Measurements from ENCODE around the gene LGR4. TPM values are rescaled to one million over a fixed set of nuclear protein-coding genes. Genes with fewer than 3 reads are reported as not detected.
A peak's percentile ranks its signal among the peaks of the same experiment; 100 is the strongest.

The LGR4 gene
- total and polyA plus RNA-seq, 12 donors: 7.3 to 90.4 (median 38.6) TPM

DNA sequence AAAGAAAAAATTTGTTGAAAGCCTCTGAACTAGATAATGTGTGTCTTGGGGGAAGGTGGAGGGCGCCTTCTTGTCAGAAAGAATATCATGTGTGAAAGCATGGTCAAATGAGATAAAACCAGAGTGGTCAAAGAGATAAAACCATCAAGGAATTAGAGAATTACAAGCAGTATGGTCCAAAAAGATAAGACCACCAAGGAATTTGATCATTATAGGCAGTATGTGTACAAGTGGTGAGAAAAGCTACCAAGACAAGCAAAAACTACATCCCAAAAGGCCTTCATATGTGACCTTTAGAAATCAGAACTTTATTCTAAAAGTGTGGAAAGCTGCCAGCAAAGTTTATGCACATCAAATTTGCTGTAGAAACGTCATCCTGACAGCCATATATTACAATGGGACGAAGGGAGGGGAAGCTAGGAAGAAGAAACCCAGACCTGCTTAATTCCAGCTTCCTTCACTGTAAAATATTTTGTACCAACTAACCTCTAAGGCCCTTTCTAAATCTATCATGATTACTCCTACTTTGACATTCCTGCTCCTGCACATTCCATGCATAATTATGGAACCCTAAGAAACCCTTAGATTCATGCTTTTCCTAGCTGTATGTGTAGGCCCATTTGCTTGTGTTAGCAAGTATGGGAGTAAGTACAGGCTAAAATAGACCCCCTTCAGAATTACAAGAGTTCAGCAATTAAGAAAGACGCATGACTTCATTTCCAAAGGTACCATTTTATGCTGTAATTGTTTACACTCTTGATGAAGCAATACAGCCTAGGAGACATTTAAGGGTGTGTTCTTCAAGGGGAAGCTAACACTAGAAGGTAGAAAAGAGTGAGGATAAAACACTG, 51.6 kb downstream of the LGR4 start:
- Histone ChIP-seq H3K4me1 (replicated peaks in 1 of 2) (peaks cover 0 to 10% of the 10 kb centered on the region in 2 donors), H3K36me3 (replicated peaks in 1 of 2) (no peaks in the 10 kb centered on the region), H3K9me3 (replicated peaks in 1 of 3) (no peaks in the 10 kb centered on the region), H3K4me3 (no peak overlapping the region), H3K27ac (peak overlapping the region in 1 of 5 donors; percentile 10), H3K27me3 (no peaks in the 10 kb centered on the region)
- 60 to 73% (median 69%) methylated on average over 4 of the region's 4 CpGs for WGBS, 4 donors
- no peak for TF ChIP-seq POLR2A (IDR thresholded peaks at IDR 0.05)
- TF ChIP-seq, protein P1, sequence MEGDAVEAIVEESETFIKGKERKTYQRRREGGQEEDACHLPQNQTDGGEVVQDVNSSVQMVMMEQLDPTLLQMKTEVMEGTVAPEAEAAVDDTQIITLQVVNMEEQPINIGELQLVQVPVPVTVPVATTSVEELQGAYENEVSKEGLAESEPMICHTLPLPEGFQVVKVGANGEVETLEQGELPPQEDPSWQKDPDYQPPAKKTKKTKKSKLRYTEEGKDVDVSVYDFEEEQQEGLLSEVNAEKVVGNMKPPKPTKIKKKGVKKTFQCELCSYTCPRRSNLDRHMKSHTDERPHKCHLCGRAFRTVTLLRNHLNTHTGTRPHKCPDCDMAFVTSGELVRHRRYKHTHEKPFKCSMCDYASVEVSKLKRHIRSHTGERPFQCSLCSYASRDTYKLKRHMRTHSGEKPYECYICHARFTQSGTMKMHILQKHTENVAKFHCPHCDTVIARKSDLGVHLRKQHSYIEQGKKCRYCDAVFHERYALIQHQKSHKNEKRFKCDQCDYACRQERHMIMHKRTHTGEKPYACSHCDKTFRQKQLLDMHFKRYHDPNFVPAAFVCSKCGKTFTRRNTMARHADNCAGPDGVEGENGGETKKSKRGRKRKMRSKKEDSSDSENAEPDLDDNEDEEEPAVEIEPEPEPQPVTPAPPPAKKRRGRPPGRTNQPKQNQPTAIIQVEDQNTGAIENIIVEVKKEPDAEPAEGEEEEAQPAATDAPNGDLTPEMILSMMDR (IDR thresholded peaks at IDR 0.05): no peak
- DNase-seq: no peak
- intact Hi-C loops (cut with DNase I): no loop called here

DNA sequence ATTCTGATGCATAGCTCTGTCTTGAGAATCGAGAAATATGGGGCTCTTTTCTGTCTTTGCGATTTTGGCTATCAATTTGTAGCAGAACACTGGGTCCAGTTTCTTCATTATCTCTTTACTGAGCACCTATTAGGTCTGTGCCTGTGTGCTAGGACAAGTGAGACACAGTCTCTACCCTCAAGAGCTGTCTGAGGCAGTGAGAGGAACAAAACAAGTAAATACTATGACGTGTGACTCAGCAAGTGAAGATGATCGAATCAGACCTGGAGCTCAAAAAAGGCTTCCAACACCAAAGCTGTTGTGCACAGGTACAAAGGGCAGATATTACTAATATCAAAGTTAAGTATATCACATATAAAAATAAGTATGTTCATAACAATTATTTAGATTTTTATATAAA, 52.4 kb downstream of the LGR4 start:
- H3K4me1 ChIP-seq (replicated peaks in 1 of 2): peaks cover 0 to 10% of the 10 kb centered on the region in 2 donors
- no peaks in the 10 kb centered on the region for H3K27me3 ChIP-seq
- no peak for DNase-seq
- H3K36me3 ChIP-seq (replicated peaks in 1 of 2): no peaks in the 10 kb centered on the region
- no peak overlapping the region for H3K27ac ChIP-seq
- WGBS, 4 donors: 88 to 92% (median 90%) methylated on average over 4 of the region's 4 CpGs
- intact Hi-C loops (cut with DNase I): no loop called here
- TF ChIP-seq, protein P1 (IDR thresholded peaks at IDR 0.05): no peak
- no peak for TF ChIP-seq POLR2A (IDR thresholded peaks at IDR 0.05)
- H3K9me3 ChIP-seq (replicated peaks in 1 of 3): no peaks in the 10 kb centered on the region
- no peak overlapping the region for H3K4me3 ChIP-seq

DNA sequence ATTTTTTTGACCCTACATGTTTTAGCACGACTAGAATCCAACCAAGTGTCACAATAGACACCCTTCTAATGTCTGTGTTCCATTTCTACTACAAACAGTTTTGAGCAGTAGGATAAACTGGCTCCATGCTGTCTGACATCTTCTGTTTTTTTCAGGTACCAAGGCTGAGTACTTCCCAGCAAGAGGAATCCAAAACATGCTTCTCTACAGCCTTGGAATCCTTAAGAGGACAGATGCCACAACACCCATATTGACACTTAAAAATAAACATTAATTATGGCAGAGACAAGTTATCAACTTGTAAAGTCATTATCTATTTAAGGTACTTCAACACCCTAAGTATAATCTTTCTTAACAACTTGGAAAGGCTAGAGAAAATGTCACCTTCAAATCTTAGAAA, 54.2 kb downstream of the LGR4 start:
- H3K9me3 ChIP-seq (replicated peaks in 1 of 3): no peaks in the 10 kb centered on the region
- H3K27me3 ChIP-seq: no peaks in the 10 kb centered on the region
- TF ChIP-seq POLR2A (IDR thresholded peaks at IDR 0.05): no peak
- TF ChIP-seq, protein P1 (IDR thresholded peaks at IDR 0.05): no peak
- DNase-seq: no peak
- 56 to 70% (median 62%) methylated on average over 1 of the region's 1 CpG for whole genome bisulfite sequencing, 4 donors
- intact Hi-C loops (cut with DNase I): no loop called here
- no peak overlapping the region for H3K4me3 ChIP-seq
- peaks cover 0 to 3% of the 10 kb centered on the region in 2 donors for H3K4me1 ChIP-seq (replicated peaks in 1 of 2)
- H3K36me3 ChIP-seq (replicated peaks in 1 of 2): no peaks in the 10 kb centered on the region
- H3K27ac ChIP-seq: no peak overlapping the region

DNA sequence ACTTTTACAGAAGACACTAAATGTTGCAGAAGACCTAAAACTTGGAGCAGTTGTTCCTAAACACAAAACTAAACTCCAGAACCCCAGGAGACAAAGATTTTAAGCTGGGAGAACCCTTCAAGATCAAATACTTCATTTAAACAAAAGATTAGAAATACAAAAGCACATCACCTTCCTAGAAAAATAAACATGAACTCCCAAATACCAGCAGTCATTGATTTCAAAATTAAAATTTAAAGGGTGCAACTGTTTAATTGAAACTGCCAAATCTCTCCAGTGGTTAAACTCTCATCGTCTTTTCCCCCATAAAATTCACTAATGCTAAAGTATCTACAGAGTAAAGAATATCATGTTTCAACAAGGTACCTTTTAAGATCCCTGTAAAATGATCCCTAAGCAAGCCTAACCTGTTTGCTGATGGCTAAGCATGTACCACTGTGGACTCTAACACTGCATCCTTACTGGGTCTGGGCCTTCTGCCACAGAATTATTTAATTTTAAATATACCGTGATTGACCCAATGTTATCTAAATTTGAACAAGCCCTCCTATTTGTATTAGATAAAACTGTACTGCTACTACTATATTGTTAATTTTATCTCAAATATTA, 55.9 kb downstream of the LGR4 start:
- no peaks in the 10 kb centered on the region for H3K36me3 ChIP-seq (replicated peaks in 1 of 2)
- no peaks in the 10 kb centered on the region for H3K27me3 ChIP-seq
- no peak overlapping the region for H3K4me3 ChIP-seq
- TF ChIP-seq, protein P1 (IDR thresholded peaks at IDR 0.05): no peak
- TF ChIP-seq POLR2A (IDR thresholded peaks at IDR 0.05): no peak
- H3K9me3 ChIP-seq (replicated peaks in 1 of 3): no peaks in the 10 kb centered on the region
- WGBS, 4 donors: 73 to 83% (median 80%) methylated on average over 2 of the region's 2 CpGs
- no peaks in the 10 kb centered on the region for H3K4me1 ChIP-seq (replicated peaks in 1 of 2)
- intact Hi-C loops (cut with DNase I): no loop called here
- DNase-seq: no peak
- no peak overlapping the region for H3K27ac ChIP-seq
